ENCODE results near the gene BRCA2. TPM values are rescaled to one million over a fixed set of nuclear protein-coding genes. Genes with fewer than 3 reads are reported as not detected.

BRCA2 gene
- total RNA-seq, 4 donors from 2014 or later: 0.19 to 1.0 (median 0.72) TPM

GRCh38 chr13:32391101-32391619 lies 75.9 kb downstream of the BRCA2 start:
- Histone ChIP-seq H3K9me3 (no peaks in the 10 kb centered on the region), H3K36me3 (no peaks in the 10 kb centered on the region), H3K27ac (no peak overlapping the region), H3K4me1 (no peaks in the 10 kb centered on the region), H3K4me3 (no peak overlapping the region), H3K27me3 (no peaks in the 10 kb centered on the region)
- TF ChIP-seq EP300 (IDR thresholded peaks at IDR 0.05): no peak
- no peak for TF ChIP-seq POLR2AphosphoS5 (IDR thresholded peaks at IDR 0.05)
- no peak for TF ChIP-seq CTCF (IDR thresholded peaks at IDR 0.05)
- TF ChIP-seq POLR2A (IDR thresholded peaks at IDR 0.05): no peak
- WGBS, 2 donors (ENCODE audit: low coverage in 1 of 2): 63% methylated on average over 3 to 4 of the region's 4 CpGs
- no peak for ATAC-seq

GRCh38 chr13:32403108-32403507 lies 87.8 kb downstream of the BRCA2 start:
- TF ChIP-seq EP300 (IDR thresholded peaks at IDR 0.05): no peak
- no peak for TF ChIP-seq POLR2AphosphoS5 (IDR thresholded peaks at IDR 0.05)
- TF ChIP-seq CTCF (IDR thresholded peaks at IDR 0.05): no peak
- TF ChIP-seq POLR2A (IDR thresholded peaks at IDR 0.05): no peak
- 77 to 78% methylated on average over 3 to 4 of the region's 4 CpGs for WGBS, 2 donors (ENCODE audit: low coverage in 1 of 2)
- H3K4me3 ChIP-seq: no peak overlapping the region
- no peak for ATAC-seq
- H3K4me1 ChIP-seq: no peaks in the 10 kb centered on the region
- H3K36me3 ChIP-seq: peaks cover 0 to 68% of the 10 kb centered on the region in 2 donors
- H3K27ac ChIP-seq: no peak overlapping the region
- H3K9me3 ChIP-seq: no peaks in the 10 kb centered on the region
- H3K27me3 ChIP-seq: no peaks in the 10 kb centered on the region

DNA sequence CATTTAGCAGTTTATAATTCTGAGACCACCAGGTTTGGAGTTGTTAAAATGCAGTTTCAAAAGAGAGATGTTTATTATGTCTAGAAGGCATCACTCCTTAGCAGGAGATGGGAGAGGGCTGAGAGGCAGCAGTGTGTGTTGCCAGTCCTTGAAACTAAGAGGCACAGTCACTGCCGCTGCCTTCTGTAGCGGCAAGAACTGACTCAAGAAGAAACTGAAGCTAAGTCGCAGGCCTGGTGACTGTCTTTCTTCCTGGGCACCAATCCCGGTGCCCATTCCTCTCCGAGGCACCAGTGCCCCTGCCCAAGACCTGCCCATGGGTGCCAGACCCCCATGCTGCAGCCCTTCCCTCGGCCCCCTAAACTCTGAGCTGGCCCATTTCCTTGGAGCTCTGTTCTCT lies 92.5 kb downstream of the BRCA2 start:
- Histone ChIP-seq H3K4me1 (peaks cover 0 to 18% (median 0%) of the 10 kb centered on the region in 3 donors), H3K36me3 (peaks cover 0 to 50% of the 10 kb centered on the region in 2 donors), H3K4me3 (no peak overlapping the region), H3K27me3 (no peaks in the 10 kb centered on the region), H3K27ac (no peak overlapping the region), H3K9me3 (no peaks in the 10 kb centered on the region)
- WGBS, 2 donors (ENCODE audit: low coverage in 1 of 2): 90 to 100% methylated on average over 1 to 2 of the region's 6 CpGs
- TF ChIP-seq POLR2AphosphoS5 (IDR thresholded peaks at IDR 0.05): no peak
- no peak for TF ChIP-seq CTCF (IDR thresholded peaks at IDR 0.05)
- no peak for TF ChIP-seq EP300 (IDR thresholded peaks at IDR 0.05)
- no peak for TF ChIP-seq POLR2A (IDR thresholded peaks at IDR 0.05)
- ATAC-seq: no peak

DNA sequence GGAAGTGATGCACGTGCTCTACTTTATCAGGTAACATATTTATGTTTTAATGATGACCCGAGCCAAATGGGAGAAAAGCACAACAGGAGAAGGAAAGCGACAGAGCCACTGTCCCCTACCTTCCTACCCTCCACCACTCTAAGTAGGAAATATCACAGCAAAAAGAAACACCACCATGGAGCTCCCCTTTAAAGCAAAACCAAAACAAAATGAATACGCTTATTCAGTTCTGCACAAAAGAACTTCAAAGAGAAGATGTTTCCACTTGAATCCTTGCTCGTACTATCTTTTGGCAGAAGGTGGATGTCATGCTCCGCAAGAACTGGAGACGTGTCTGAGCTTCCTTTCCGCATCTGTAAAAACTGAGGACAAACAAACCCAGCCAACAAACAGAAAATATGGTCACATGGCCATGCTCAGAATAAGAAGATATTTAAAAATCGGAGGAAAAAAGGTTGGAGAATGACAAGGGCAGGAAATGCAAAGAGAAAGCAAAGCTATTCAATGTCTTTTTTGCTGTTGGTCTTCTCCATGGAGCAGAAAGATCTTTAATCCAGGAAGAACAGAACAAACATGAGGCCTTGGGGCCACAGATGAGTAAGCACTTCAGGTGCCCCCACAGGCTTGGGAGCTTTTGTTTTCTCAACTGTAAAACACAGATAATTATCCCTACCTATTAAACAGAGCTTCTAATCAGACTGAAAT lies 93.1 kb downstream of the BRCA2 start:
- peaks cover 0 to 18% (median 0%) of the 10 kb centered on the region in 3 donors for H3K4me1 ChIP-seq
- peaks cover 0 to 45% of the 10 kb centered on the region in 2 donors for H3K36me3 ChIP-seq
- TF ChIP-seq CTCF (IDR thresholded peaks at IDR 0.05) (no peak), POLR2AphosphoS5 (IDR thresholded peaks at IDR 0.05) (no peak), EP300 (IDR thresholded peaks at IDR 0.05) (no peak), POLR2A (IDR thresholded peaks at IDR 0.05) (no peak)
- no peaks in the 10 kb centered on the region for H3K9me3 ChIP-seq
- no peak overlapping the region for H3K27ac ChIP-seq
- no peak for ATAC-seq
- 95 to 97% methylated on average over 5 to 9 of the region's 9 CpGs for WGBS, 2 donors (ENCODE audit: low coverage in 1 of 2)
- no peak overlapping the region for H3K4me3 ChIP-seq
- H3K27me3 ChIP-seq: no peaks in the 10 kb centered on the region

GRCh38 chr13:32409001-32409313 lies 93.6 kb downstream of the BRCA2 start:
- Histone ChIP-seq H3K36me3 (peaks cover 0 to 39% of the 10 kb centered on the region in 2 donors), H3K4me3 (no peak overlapping the region), H3K27me3 (no peaks in the 10 kb centered on the region), H3K9me3 (no peaks in the 10 kb centered on the region), H3K4me1 (peaks cover 0 to 18% (median 0%) of the 10 kb centered on the region in 3 donors), H3K27ac (no peak overlapping the region)
- WGBS, 2 donors (ENCODE audit: low coverage in 1 of 2): 80 to 82% methylated on average over 4 to 6 of the region's 6 CpGs
- TF ChIP-seq EP300 (IDR thresholded peaks at IDR 0.05) (no peak), POLR2AphosphoS5 (IDR thresholded peaks at IDR 0.05) (no peak), POLR2A (IDR thresholded peaks at IDR 0.05) (no peak), CTCF (IDR thresholded peaks at IDR 0.05) (no peak)
- no peak for ATAC-seq

All from gastroesophageal sphincter (tissue), 4 donors.